ENCODE data around the gene ENTHD1.

The ENTHD1 gene

GRCh38 chr22:39913886-39914285, 20.3 kb upstream of the ENTHD1 start:
- no peak for TF ChIP-seq CTCF (IDR thresholded peaks at IDR 0.05)

GRCh38 chr22:39913321-39913720, 19.8 kb upstream of the ENTHD1 start:
- no peak for TF ChIP-seq CTCF (IDR thresholded peaks at IDR 0.05)

GRCh38 chr22:39910876-39911613, 17.5 kb upstream of the ENTHD1 start:
- TF ChIP-seq CTCF (IDR thresholded peaks at IDR 0.05) = no peak

GRCh38 chr22:39908737-39909136, 15.2 kb upstream of the ENTHD1 start:
- TF ChIP-seq CTCF (IDR thresholded peaks at IDR 0.05) = no peak

GRCh38 chr22:39908136-39908535, 14.6 kb upstream of the ENTHD1 start:
- no peak for TF ChIP-seq CTCF (IDR thresholded peaks at IDR 0.05)

- no peak for TF ChIP-seq CTCF (IDR thresholded peaks at IDR 0.05)
Measured at GRCh38 chr22:39907605-39908097, 14.1 kb upstream of the ENTHD1 start.

GRCh38 chr22:39907047-39907446, 13.5 kb upstream of the ENTHD1 start:
- no peak for TF ChIP-seq CTCF (IDR thresholded peaks at IDR 0.05)
